GM12878 (cell line): ENCODE results near the gene EFCAB10. TPM values are rescaled to one million over a fixed set of nuclear protein-coding genes. Genes with fewer than 3 reads are reported as not detected.

Experiments used
- ATAC-seq: fragments of 200-7000 bp; cut with Tn5 transposase; 3 replicates; pipeline ENCODE4 v1.9.1; 2020; ENCODE audit warnings: mild to moderate bottlenecking, moderate library complexity
- BruUV-seq: library from RNA; stranded (reverse); fragments of 400-500 nt; replicated peaks from 2 replicates; lab custom pipeline; 2021; lab: Mats Ljungman, UMichigan
- CTCF ChIA-PET: fragments of 300-600 bp; sonication (Branson Sonifier 250); formaldehyde crosslinking; extraction: SDS; loops from one replicate; lab custom pipeline; 2021; ENCODE audit warnings: inconsistent platforms; lab: Yijun Ruan, JAX
- POLR2A ChIA-PET: fragments of 350-600 bp; formaldehyde crosslinking; extraction: SDS; loops from one replicate; lab custom pipeline; 2021; ENCODE audit warnings: inconsistent platforms; lab: Charles Lee
- RAD21 ChIA-PET: fragments of 300-600 bp; sonication (Branson Sonifier 250); formaldehyde crosslinking; loops from one replicate; lab custom pipeline; 2023; ENCODE audit warnings: antibody characterized with exemption; ENCODE audit not compliant: unreplicated experiment; lab: Charles Lee
- SMC1A ChIA-PET: fragments of 300-600 bp; sonication (Branson Sonifier 250); formaldehyde crosslinking; loops from one replicate; lab custom pipeline; 2023; ENCODE audit not compliant: unreplicated experiment, uncharacterized antibody; lab: Charles Lee
- DNase-seq: peaks from one replicate; pipeline ENCODE4 v3.0.0-alpha.2; 2011; ENCODE audit warnings: low read depth, low spot score
- FAIRE-seq: peaks from 3 replicates; lab custom pipeline; 2011; peaks lifted over from hg19 to GRCh38; lab: Jason Lieb, UNC
- H2AFZ ChIP-seq: 2 replicates; pipeline ENCODE4 v1.6.0; 2011; ENCODE audit warnings: low read depth, low read length, control low read depth; ENCODE audit not compliant: control insufficient read depth
- H3K27ac ChIP-seq: 2 replicates; pipeline ENCODE4 v1.5.1; 2011; ENCODE audit warnings: control low read depth; ENCODE audit not compliant: control insufficient read depth, insufficient read depth
- H3K27me3 ChIP-seq, 2 experiments: replicated peaks in 1 of 2; 2 replicates each; pipeline versions ENCODE4 v1.6.0 to v1.6.1; 2011; ENCODE audit warnings: low read length in 1 of 2; ENCODE audit not compliant: control insufficient read depth in 2 of 2, insufficient read depth in 2 of 2
- H3K36me3 ChIP-seq, 2 experiments: 2 replicates each; pipeline ENCODE4 v1.5.1; 2011; ENCODE audit warnings: low read length in 1 of 2; ENCODE audit not compliant: control insufficient read depth in 2 of 2, insufficient read depth in 2 of 2
- H3K4me1 ChIP-seq: 2 replicates; pipeline ENCODE4 v1.6.1; 2011; ENCODE audit warnings: mild to moderate bottlenecking, low read length, moderate library complexity, mixed read lengths; ENCODE audit not compliant: control insufficient read depth, insufficient read depth
- H3K4me2 ChIP-seq: 2 replicates; pipeline ENCODE4 v1.6.0; 2011; ENCODE audit warnings: control low read depth; ENCODE audit not compliant: control insufficient read depth, insufficient read depth
- H3K4me3 ChIP-seq: fragments of 200-600 bp; sonication (generic); 2 replicates; pipeline ENCODE4 v1.5.1; 2016
- H3K79me2 ChIP-seq: 2 replicates; pipeline ENCODE4 v1.6.0; 2011; ENCODE audit warnings: low read length; ENCODE audit not compliant: control insufficient read depth, insufficient read depth
- H3K9ac ChIP-seq: 2 replicates; pipeline ENCODE4 v1.8.0; 2011; ENCODE audit warnings: low read length, control low read depth, mixed read lengths; ENCODE audit not compliant: control insufficient read depth, insufficient read depth
- H3K9me3 ChIP-seq: replicated peaks from 3 replicates; pipeline ENCODE4 v1.5.1; 2011; ENCODE audit warnings: mild to moderate bottlenecking, low read length; ENCODE audit not compliant: control insufficient read depth, insufficient read depth
- H4K20me1 ChIP-seq: 2 replicates; pipeline ENCODE4 v1.6.0; 2011; ENCODE audit not compliant: control insufficient read depth, insufficient read depth
- CBX5 ChIP-seq: sonication (generic); IDR thresholded peaks from 2 replicates; pipeline ENCODE4 v1.6.1; 2016; ENCODE audit warnings: low read depth, moderate library complexity, mild to moderate bottlenecking, inconsistent platforms
- CREB1 ChIP-seq: IDR thresholded peaks from 2 replicates; pipeline ENCODE4 v1.6.1; 2012; ENCODE audit warnings: low read depth, mild to moderate bottlenecking, inconsistent platforms
- EED ChIP-seq: sonication (generic); IDR thresholded peaks from 2 replicates; pipeline ENCODE4 v1.6.1; 2016; ENCODE audit warnings: antibody characterized with exemption, low read depth
- NR2C1 ChIP-seq: fragments of 450-650 bp; IDR thresholded peaks from 2 replicates; pipeline ENCODE4 v1.6.1; 2017; ENCODE audit warnings: antibody characterized with exemption, mild to moderate bottlenecking, moderate library complexity
- STAT3 ChIP-seq: IDR thresholded peaks from 2 replicates; pipeline ENCODE4 v1.6.1; 2011; ENCODE audit warnings: low read depth, low read length, improper control_type of control experiment
- TCF3 ChIP-seq: IDR thresholded peaks from 2 replicates; pipeline ENCODE4 v1.6.1; 2012; ENCODE audit warnings: low read depth, mild to moderate bottlenecking, low read length, borderline replicate concordance; ENCODE audit not compliant: insufficient read depth
- ZNF384 ChIP-seq: IDR thresholded peaks from 2 replicates; pipeline ENCODE4 v1.6.1; 2012; ENCODE audit warnings: low read depth, mild to moderate bottlenecking, low read length, improper control_type of control experiment, borderline replicate concordance
- WGBS: methylation state at CpG from one replicate; pipeline ENCODE4 v1.1.6; 2016; ENCODE audit warnings: low lambda C conversion rate; ENCODE audit not compliant: insufficient replicate concordance, insufficient coverage; ENCODE audit errors: missing lambda C conversion rate; 5-methylcytosine and 5-hydroxymethylcytosine counted together
- in situ Hi-C: fragments of 300-500 bp; cut with MboI; formaldehyde crosslinking; loops from 9 replicates; pipeline ENCODE4 v1.14.3; 2018; ENCODE audit warnings: mixed read lengths
- intact Hi-C: fragments of 100-400 bp; cut with micrococcal nuclease; formaldehyde crosslinking; loops from one replicate; pipeline ENCODE4 v1.14.2; 2022; ENCODE audit not compliant: unreplicated experiment
- polyA plus RNA-seq, 11 experiments: library from polyadenylated mRNA; depleted of rRNA in 4 of 11; unstranded in 6 of 11; stranded (reverse) in 5 of 11; fragments of >200 nt; fragmentation: Nextera tagmentation in 4 of 11; fragmentation: Illumina TruSeq in 1 of 11; extraction: Ambion mirVana in 4 of 11; extraction: Trizol in 1 of 11; gene quantifications; 1 replicate in 1 of 11; 2 replicates in 10 of 11; pipeline versions ENCODE4 v1.2.1 to v1.2.3, GENCODE V29; 2011 to 2016; ENCODE audit warnings: inconsistent platforms in 2 of 11, missing spikeins in 2 of 11, low read depth in 1 of 11
- total RNA-seq, 4 experiments: library from RNA; depleted of rRNA in 3 of 4; stranded (reverse); fragments of >200 nt in 3 of 4; fragmentation: Illumina TruSeq in 1 of 4; extraction: Trizol in 1 of 4; gene quantifications; 2 replicates each; pipeline versions ENCODE4 v1.2.1 to v1.2.3, GENCODE V29; 2013 to 2021
- TF ChIP-seq, protein P1 (sequence below): fragments of 450-650 bp; IDR thresholded peaks from 2 replicates; pipeline ENCODE4 v1.6.1; 2018; ENCODE audit warnings: borderline replicate concordance, mild to moderate bottlenecking; ENCODE audit not compliant: partially characterized antibody
- TF ChIP-seq, protein P2 (sequence below): fragments of 450-650 bp; IDR thresholded peaks from 2 replicates; pipeline ENCODE4 v1.6.1; 2018; ENCODE audit warnings: mild to moderate bottlenecking, low read depth, moderate library complexity; ENCODE audit not compliant: partially characterized antibody

Gene EFCAB10
- total and polyA plus RNA-seq, 10 of the 15 experiments (the other 5 are each of a cell fraction or from before 2014, with no cell fraction given): 0.38 to 1.0 (median 0.54) TPM; not detected in 6

DNA sequence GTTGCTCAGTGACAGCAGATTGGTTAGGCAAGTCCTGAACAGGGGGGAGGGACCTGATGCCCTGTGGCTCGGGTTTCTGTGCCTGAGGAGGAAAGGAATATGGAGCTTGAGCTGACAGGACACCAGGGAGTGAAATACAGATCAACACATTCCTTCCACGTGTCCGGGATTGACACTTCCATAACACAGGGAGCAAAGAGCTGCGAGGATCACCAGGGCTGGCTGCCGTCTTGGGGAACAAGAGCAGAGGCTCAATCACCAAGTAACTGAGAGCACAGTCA, 36.7 kb upstream of the EFCAB10 start (continued):
- TF ChIP-seq, protein P1, sequence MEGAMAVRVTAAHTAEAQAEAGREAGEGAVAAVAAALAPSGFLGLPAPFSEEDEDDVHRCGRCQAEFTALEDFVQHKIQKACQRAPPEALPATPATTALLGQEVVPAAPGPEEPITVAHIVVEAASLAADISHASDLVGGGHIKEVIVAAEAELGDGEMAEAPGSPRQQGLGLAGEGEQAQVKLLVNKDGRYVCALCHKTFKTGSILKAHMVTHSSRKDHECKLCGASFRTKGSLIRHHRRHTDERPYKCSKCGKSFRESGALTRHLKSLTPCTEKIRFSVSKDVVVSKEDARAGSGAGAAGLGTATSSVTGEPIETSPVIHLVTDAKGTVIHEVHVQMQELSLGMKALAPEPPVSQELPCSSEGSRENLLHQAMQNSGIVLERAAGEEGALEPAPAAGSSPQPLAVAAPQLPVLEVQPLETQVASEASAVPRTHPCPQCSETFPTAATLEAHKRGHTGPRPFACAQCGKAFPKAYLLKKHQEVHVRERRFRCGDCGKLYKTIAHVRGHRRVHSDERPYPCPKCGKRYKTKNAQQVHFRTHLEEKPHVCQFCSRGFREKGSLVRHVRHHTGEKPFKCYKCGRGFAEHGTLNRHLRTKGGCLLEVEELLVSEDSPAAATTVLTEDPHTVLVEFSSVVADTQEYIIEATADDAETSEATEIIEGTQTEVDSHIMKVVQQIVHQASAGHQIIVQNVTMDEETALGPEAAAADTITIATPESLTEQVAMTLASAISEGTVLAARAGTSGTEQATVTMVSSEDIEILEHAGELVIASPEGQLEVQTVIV: no peak
- TF ChIP-seq EED (no peak), TCF3 (no peak), CBX5 (no peak)

DNA sequence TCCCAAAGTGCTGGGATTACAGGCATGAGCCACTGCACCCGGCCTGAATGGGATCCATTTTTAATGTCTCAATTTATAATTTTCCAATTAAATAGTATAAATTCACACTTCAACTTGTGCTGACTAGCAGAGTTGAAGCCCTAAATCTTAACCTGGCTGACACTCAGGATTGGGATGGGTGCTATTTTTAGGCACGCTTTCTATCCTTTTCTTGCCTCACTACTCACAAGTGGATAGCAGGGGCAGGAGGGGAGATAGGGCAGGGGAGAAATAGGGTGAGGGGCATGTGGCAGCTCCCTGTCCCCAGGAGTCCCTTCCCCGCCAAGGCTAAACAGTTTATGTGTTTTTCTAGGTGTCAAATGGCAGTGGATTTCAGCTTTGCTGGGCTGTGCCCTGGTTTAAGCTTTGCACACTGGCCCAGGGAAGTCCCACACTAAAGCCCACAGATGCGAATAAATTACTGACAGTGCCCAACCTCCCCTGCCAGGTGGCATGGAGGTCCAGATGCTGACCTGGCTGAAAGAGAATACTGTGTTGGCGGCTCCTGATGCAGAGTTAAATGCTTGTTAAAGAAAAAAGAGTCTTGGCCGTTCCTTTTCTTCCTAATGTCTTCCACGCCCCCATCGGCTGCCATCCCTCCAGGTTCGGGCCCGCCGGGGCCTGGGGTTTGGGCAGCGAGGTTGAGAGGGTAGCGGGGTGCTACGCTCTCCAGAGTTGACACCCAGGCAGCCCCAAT, 36.2 kb upstream of the EFCAB10 start:
- no peak for FAIRE-seq
- intact Hi-C loops: no loop called here
- no peak overlapping the region for H3K9ac ChIP-seq
- H3K27me3 ChIP-seq: no peaks in the 10 kb centered on the region
- RAD21 ChIA-PET: no interaction called here
- H3K4me3 ChIP-seq: no peak overlapping the region
- no peak for TF ChIP-seq STAT3
- TF ChIP-seq CREB1: no peak
- no peak for TF ChIP-seq ZNF384
- no peak for TF ChIP-seq CBX5
- no peak for TF ChIP-seq NR2C1
- TF ChIP-seq, protein P2, sequence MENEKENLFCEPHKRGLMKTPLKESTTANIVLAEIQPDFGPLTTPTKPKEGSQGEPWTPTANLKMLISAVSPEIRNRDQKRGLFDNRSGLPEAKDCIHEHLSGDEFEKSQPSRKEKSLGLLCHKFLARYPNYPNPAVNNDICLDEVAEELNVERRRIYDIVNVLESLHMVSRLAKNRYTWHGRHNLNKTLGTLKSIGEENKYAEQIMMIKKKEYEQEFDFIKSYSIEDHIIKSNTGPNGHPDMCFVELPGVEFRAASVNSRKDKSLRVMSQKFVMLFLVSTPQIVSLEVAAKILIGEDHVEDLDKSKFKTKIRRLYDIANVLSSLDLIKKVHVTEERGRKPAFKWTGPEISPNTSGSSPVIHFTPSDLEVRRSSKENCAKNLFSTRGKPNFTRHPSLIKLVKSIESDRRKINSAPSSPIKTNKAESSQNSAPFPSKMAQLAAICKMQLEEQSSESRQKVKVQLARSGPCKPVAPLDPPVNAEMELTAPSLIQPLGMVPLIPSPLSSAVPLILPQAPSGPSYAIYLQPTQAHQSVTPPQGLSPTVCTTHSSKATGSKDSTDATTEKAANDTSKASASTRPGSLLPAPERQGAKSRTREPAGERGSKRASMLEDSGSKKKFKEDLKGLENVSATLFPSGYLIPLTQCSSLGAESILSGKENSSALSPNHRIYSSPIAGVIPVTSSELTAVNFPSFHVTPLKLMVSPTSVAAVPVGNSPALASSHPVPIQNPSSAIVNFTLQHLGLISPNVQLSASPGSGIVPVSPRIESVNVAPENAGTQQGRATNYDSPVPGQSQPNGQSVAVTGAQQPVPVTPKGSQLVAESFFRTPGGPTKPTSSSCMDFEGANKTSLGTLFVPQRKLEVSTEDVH: no peak
- TF ChIP-seq, all 136 proteins: peak for 0
- no peak for ATAC-seq
- H3K4me2 ChIP-seq: no peak overlapping the region
- WGBS: 85% methylated on average over 14 of the region's 14 CpGs
- ChIA-PET CTCF (no interaction called here), SMC1A (no interaction called here), POLR2A (interaction anchor here (0.5 kb wide), 1 partner anchor 292 kb away, joined by 4 read pairs; no protein-coding TSS in a partner anchor)
- no peak overlapping the region for H3K27ac ChIP-seq
- no peak for DNase-seq
- H4K20me1 ChIP-seq: no peaks in the 10 kb centered on the region
- H2AFZ ChIP-seq: no peak overlapping the region
- in situ Hi-C loops: no loop called here
- H3K36me3 ChIP-seq: no peaks in the 10 kb centered on the region
- no peaks in the 10 kb centered on the region for H3K79me2 ChIP-seq
- BruUV-seq: no TSS peak
- no peaks in the 10 kb centered on the region for H3K4me1 ChIP-seq
- no peaks in the 10 kb centered on the region for H3K9me3 ChIP-seq
